HL-60 (cell line): ENCODE data around the gene FAM110A.
"Not testable (repeated sequence)": the region's sequence is repeated elsewhere in the genome, so short reads cannot be mapped to it uniquely, and the experiment has no call there.

Experiments
- CTCF ChIP-seq: IDR thresholded peaks from one replicate; pipeline ENCODE4 v1.5.1; 2011; ENCODE audit warnings: low read length, control low read depth, inconsistent platforms; ENCODE audit not compliant: insufficient read depth
- POLR2AphosphoS5 ChIP-seq: IDR thresholded peaks from 2 replicates; pipeline ENCODE4 v1.6.1; 2012; ENCODE audit warnings: low read depth

GRCh38 chr20:798746-799145, 34.8 kb upstream of the FAM110A start:
- not testable (repeated sequence) for TF ChIP-seq CTCF, POLR2AphosphoS5
